HepG2 (cell line): ENCODE results near the gene TRIM72. TPM values are rescaled to one million over a fixed set of nuclear protein-coding genes. Genes with fewer than 3 reads are reported as not detected.

Source experiments
- BRD4 ChIP-seq: sonication (generic); formaldehyde crosslinking; IDR thresholded peaks from 2 replicates; pipeline ENCODE4 v1.4.0; 2020; ENCODE audit warnings: missing genetic modification reagents
- CHD2 ChIP-seq: IDR thresholded peaks from 2 replicates; pipeline ENCODE4 v1.6.1; 2011; ENCODE audit warnings: low read depth, low read length, improper control_type of control experiment
- MAFK ChIP-seq, 2 experiments: IDR thresholded peaks in 1 of 2; conservative IDR thresholded peaks in 1 of 2; 2 replicates each; pipeline ENCODE4 v1.6.1; 2011; ENCODE audit warnings: improper control_type of control experiment in 2 of 2, low read length in 2 of 2
- NCOA1 ChIP-seq: sonication (generic); formaldehyde crosslinking; IDR thresholded peaks from 2 replicates; pipeline ENCODE4 v1.9.0; 2021; ENCODE audit warnings: missing genetic modification reagents
- PHF8 ChIP-seq: sonication (generic); formaldehyde crosslinking; IDR thresholded peaks from 2 replicates; pipeline ENCODE4 v1.5.0; 2020; ENCODE audit warnings: missing genetic modification reagents
- ZBTB38 ChIP-seq: sonication (generic); formaldehyde crosslinking; IDR thresholded peaks from 2 replicates; pipeline ENCODE4 v1.5.1; 2020; ENCODE audit warnings: mild to moderate bottlenecking, missing genetic modification reagents
- ZNF225 ChIP-seq: sonication (generic); formaldehyde crosslinking; IDR thresholded peaks from 2 replicates; pipeline ENCODE4 v1.4.0; 2020; ENCODE audit warnings: mild to moderate bottlenecking, missing genetic modification reagents
- ZNF253 ChIP-seq: sonication (generic); formaldehyde crosslinking; IDR thresholded peaks from 2 replicates; pipeline ENCODE4 v1.8.0; 2022; ENCODE audit warnings: mild to moderate bottlenecking, missing genetic modification reagents, borderline replicate concordance
- ZNF619 ChIP-seq: sonication (generic); formaldehyde crosslinking; IDR thresholded peaks from 2 replicates; pipeline ENCODE4 v1.4.0; 2020; ENCODE audit warnings: mild to moderate bottlenecking, missing genetic modification reagents
- polyA plus RNA-seq, 8 experiments: library from polyadenylated mRNA; depleted of rRNA in 3 of 8; stranded (reverse) in 7 of 8; unstranded in 1 of 8; fragments of >200 nt; fragmentation: Illumina TruSeq in 4 of 8; extraction: Trizol in 4 of 8; gene quantifications; 2 replicates each; pipeline versions ENCODE4 v1.2.1 to v1.2.3, GENCODE V29; 2011 to 2016; ENCODE audit warnings: low read depth in 4 of 8, missing spikeins in 1 of 8, mixed read lengths in 1 of 8; ENCODE audit not compliant: insufficient read depth in 1 of 8
- total RNA-seq, 5 experiments: library from RNA; depleted of rRNA; stranded (reverse); fragments of >200 nt; fragmentation: Illumina TruSeq; extraction: Trizol; gene quantifications; 2 replicates each; pipeline ENCODE4 v1.2.3, GENCODE V29; 2016; ENCODE audit warnings: low read depth in 1 of 5
- TF ChIP-seq, protein P1 (sequence below): sonication (generic); formaldehyde crosslinking; IDR thresholded peaks from 2 replicates; pipeline ENCODE4 v1.8.0; 2022; ENCODE audit warnings: mild to moderate bottlenecking, missing genetic modification reagents, moderate library complexity
- TF ChIP-seq, protein P2 (sequence below): sonication (generic); IDR thresholded peaks from 2 replicates; pipeline ENCODE4 v1.6.1; 2016; ENCODE audit warnings: low read depth, borderline replicate concordance
- TF ChIP-seq, protein P3 (sequence below): sonication (generic); formaldehyde crosslinking; IDR thresholded peaks from 2 replicates; pipeline ENCODE4 v1.5.0; 2020; ENCODE audit warnings: mild to moderate bottlenecking, missing genetic modification reagents, borderline replicate concordance
- TF ChIP-seq, protein P4 (sequence below), 2 experiments: fragments of 450-650 bp in 1 of 2; sonication (generic) in 1 of 2; formaldehyde crosslinking in 1 of 2; IDR thresholded peaks; 2 replicates each; pipeline versions ENCODE4 v1.6.1 to v1.8.0; 2016 to 2022; ENCODE audit warnings: antibody characterized with exemption in 1 of 2, mild to moderate bottlenecking in 1 of 2, missing genetic modification reagents in 1 of 2

TRIM72 gene
- total and polyA plus RNA-seq, 2 of the 13 experiments (the other 11 are each of a cell fraction or from before 2014, with no cell fraction given): not detected

DNA sequence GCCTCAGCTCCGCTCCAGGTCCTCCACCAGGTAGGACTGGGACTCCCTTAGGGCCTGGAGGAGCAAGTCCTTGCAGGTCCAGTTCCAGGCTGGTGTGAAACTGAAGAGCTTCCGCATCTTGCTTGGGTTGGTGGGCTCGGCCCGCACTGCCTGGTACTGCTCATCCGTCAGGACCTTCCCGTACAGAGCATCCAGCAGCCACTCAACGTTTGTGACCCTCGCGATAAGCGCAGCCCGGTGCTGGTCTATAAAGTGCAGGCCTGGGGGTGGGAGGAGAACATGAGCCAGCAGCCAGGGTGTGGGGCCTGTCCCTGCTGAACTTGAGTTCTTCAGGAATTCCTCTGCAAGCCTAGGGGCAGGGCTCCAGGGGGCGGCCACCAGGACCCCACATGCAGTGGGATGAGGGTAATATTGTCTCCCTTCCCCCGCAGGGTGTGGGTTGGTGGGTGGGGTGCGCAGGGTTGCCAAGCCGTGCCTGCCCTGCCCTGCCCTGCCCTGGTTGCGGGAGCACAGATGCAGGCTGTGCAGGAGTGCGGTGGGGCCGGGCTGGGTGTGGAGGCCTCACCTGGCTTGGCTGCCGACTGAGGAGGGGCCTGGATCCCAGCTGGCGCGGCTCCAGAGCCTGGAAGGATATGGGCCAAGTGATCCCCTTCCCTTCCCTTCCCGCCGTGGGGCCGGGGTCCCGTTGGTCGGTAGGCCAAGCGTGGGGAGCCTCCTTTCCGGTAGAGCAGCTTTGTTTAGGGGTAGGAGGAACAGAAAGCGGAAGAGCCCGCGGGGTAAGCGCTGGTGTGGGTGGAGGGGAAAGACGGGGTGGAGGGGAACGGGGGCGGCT, 12.1 kb upstream of the TRIM72 start (continued):
- TF ChIP-seq ZNF225 (CRISPR knock-in tag): 0 out of 2 replicates have a peak, but pooled peaks have one; percentile 15
- TF ChIP-seq, protein P1, sequence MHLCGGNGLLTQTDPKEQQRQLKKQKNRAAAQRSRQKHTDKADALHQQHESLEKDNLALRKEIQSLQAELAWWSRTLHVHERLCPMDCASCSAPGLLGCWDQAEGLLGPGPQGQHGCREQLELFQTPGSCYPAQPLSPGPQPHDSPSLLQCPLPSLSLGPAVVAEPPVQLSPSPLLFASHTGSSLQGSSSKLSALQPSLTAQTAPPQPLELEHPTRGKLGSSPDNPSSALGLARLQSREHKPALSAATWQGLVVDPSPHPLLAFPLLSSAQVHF (CRISPR knock-in tag): no peak
- peak; percentile 83 for TF ChIP-seq CHD2
- no peak for TF ChIP-seq ZNF253 (CRISPR knock-in tag)
- peak; percentile 66 for TF ChIP-seq PHF8 (CRISPR knock-in tag)
- TF ChIP-seq ZNF619 (CRISPR knock-in tag): no peak
- TF ChIP-seq, protein P2, sequence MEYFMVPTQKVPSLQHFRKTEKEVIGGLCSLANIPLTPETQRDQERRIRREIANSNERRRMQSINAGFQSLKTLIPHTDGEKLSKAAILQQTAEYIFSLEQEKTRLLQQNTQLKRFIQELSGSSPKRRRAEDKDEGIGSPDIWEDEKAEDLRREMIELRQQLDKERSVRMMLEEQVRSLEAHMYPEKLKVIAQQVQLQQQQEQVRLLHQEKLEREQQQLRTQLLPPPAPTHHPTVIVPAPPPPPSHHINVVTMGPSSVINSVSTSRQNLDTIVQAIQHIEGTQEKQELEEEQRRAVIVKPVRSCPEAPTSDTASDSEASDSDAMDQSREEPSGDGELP: no peak; the same call in 1 of the 2 replicates
- TF ChIP-seq MAFK (conservative IDR thresholded peaks at IDR 0.05 in 1 of 2, IDR thresholded peaks at IDR 0.05 in 1 of 2; ENCODE audit: low read length in 2 of 2): no peak
- no peak for TF ChIP-seq BRD4 (CRISPR knock-in tag)
- TF ChIP-seq, protein P3, sequence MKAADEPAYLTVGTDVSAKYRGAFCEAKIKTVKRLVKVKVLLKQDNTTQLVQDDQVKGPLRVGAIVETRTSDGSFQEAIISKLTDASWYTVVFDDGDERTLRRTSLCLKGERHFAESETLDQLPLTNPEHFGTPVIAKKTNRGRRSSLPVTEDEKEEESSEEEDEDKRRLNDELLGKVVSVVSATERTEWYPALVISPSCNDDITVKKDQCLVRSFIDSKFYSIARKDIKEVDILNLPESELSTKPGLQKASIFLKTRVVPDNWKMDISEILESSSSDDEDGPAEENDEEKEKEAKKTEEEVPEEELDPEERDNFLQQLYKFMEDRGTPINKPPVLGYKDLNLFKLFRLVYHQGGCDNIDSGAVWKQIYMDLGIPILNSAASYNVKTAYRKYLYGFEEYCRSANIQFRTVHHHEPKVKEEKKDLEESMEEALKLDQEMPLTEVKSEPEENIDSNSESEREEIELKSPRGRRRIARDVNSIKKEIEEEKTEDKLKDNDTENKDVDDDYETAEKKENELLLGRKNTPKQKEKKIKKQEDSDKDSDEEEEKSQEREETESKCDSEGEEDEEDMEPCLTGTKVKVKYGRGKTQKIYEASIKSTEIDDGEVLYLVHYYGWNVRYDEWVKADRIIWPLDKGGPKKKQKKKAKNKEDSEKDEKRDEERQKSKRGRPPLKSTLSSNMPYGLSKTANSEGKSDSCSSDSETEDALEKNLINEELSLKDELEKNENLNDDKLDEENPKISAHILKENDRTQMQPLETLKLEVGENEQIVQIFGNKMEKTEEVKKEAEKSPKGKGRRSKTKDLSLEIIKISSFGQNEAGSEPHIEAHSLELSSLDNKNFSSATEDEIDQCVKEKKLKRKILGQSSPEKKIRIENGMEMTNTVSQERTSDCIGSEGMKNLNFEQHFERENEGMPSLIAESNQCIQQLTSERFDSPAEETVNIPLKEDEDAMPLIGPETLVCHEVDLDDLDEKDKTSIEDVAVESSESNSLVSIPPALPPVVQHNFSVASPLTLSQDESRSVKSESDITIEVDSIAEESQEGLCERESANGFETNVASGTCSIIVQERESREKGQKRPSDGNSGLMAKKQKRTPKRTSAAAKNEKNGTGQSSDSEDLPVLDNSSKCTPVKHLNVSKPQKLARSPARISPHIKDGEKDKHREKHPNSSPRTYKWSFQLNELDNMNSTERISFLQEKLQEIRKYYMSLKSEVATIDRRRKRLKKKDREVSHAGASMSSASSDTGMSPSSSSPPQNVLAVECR (CRISPR knock-in tag): peak; percentile 2; the same call in 1 of the 2 replicates
- peak; percentile 27; the same call in 1 of the 2 replicates for TF ChIP-seq ZBTB38
- TF ChIP-seq, protein P4, sequence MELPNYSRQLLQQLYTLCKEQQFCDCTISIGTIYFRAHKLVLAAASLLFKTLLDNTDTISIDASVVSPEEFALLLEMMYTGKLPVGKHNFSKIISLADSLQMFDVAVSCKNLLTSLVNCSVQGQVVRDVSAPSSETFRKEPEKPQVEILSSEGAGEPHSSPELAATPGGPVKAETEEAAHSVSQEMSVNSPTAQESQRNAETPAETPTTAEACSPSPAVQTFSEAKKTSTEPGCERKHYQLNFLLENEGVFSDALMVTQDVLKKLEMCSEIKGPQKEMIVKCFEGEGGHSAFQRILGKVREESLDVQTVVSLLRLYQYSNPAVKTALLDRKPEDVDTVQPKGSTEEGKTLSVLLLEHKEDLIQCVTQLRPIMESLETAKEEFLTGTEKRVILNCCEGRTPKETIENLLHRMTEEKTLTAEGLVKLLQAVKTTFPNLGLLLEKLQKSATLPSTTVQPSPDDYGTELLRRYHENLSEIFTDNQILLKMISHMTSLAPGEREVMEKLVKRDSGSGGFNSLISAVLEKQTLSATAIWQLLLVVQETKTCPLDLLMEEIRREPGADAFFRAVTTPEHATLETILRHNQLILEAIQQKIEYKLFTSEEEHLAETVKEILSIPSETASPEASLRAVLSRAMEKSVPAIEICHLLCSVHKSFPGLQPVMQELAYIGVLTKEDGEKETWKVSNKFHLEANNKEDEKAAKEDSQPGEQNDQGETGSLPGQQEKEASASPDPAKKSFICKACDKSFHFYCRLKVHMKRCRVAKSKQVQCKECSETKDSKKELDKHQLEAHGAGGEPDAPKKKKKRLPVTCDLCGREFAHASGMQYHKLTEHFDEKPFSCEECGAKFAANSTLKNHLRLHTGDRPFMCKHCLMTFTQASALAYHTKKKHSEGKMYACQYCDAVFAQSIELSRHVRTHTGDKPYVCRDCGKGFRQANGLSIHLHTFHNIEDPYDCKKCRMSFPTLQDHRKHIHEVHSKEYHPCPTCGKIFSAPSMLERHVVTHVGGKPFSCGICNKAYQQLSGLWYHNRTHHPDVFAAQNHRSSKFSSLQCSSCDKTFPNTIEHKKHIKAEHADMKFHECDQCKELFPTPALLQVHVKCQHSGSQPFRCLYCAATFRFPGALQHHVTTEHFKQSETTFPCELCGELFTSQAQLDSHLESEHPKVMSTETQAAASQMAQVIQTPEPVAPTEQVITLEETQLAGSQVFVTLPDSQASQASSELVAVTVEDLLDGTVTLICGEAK (IDR thresholded peaks at IDR 0.05): no peak
- TF ChIP-seq, protein P4 (CRISPR knock-in tag; IDR thresholded peaks at IDR 0.05): no peak
- TF ChIP-seq NCOA1 (CRISPR knock-in tag): no peak
